HL-60 (cell line): ENCODE measurements around the gene MEIOSIN.

Source experiments
- CTCF ChIP-seq: IDR thresholded peaks from one replicate; pipeline ENCODE4 v1.5.1; 2011; ENCODE audit warnings: low read length, control low read depth, inconsistent platforms; ENCODE audit not compliant: insufficient read depth
- GABPA ChIP-seq: IDR thresholded peaks from 2 replicates; pipeline ENCODE4 v1.6.1; 2012; ENCODE audit warnings: low read depth
- POLR2AphosphoS5 ChIP-seq: IDR thresholded peaks from 2 replicates; pipeline ENCODE4 v1.6.1; 2012; ENCODE audit warnings: low read depth
- TF ChIP-seq, protein P1 (sequence below): IDR thresholded peaks from 2 replicates; pipeline ENCODE4 v1.6.1; 2012; ENCODE audit warnings: low read depth; ENCODE audit not compliant: insufficient replicate concordance

GRCh38 chr19:45717131-45717982 is 15.9 kb upstream of the MEIOSIN start:
- TF ChIP-seq POLR2AphosphoS5 (peak; percentile 66; the same call in 1 of the 2 replicates), CTCF (no peak), GABPA (no peak)
- TF ChIP-seq, protein P1, sequence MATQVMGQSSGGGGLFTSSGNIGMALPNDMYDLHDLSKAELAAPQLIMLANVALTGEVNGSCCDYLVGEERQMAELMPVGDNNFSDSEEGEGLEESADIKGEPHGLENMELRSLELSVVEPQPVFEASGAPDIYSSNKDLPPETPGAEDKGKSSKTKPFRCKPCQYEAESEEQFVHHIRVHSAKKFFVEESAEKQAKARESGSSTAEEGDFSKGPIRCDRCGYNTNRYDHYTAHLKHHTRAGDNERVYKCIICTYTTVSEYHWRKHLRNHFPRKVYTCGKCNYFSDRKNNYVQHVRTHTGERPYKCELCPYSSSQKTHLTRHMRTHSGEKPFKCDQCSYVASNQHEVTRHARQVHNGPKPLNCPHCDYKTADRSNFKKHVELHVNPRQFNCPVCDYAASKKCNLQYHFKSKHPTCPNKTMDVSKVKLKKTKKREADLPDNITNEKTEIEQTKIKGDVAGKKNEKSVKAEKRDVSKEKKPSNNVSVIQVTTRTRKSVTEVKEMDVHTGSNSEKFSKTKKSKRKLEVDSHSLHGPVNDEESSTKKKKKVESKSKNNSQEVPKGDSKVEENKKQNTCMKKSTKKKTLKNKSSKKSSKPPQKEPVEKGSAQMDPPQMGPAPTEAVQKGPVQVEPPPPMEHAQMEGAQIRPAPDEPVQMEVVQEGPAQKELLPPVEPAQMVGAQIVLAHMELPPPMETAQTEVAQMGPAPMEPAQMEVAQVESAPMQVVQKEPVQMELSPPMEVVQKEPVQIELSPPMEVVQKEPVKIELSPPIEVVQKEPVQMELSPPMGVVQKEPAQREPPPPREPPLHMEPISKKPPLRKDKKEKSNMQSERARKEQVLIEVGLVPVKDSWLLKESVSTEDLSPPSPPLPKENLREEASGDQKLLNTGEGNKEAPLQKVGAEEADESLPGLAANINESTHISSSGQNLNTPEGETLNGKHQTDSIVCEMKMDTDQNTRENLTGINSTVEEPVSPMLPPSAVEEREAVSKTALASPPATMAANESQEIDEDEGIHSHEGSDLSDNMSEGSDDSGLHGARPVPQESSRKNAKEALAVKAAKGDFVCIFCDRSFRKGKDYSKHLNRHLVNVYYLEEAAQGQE, result no peak
